GM23248 (cell line): Measurements from ENCODE around the gene RIPK3.

Source experiments
- EZH2 ChIP-seq: fragments of 200-600 bp; sonication (generic); IDR thresholded peaks from 2 replicates; pipeline ENCODE4 v1.6.1; 2018; ENCODE audit warnings: antibody characterized with exemption, mild to moderate bottlenecking; ENCODE audit not compliant: insufficient read depth, poor library complexity, severe bottlenecking
- EZH2phosphoT487 ChIP-seq: fragments of 200-600 bp; sonication (generic); IDR thresholded peaks from 2 replicates; pipeline ENCODE4 v1.6.1; 2018; ENCODE audit warnings: antibody characterized with exemption, moderate library complexity, mild to moderate bottlenecking, low read depth; ENCODE audit not compliant: insufficient read depth

- TF ChIP-seq EZH2 (no peak), EZH2phosphoT487 (no peak)
These were observed 25.1 kb upstream of the RIPK3 start for GRCh38 chr14:24364841-24365240.
